BE2C (cell line): ENCODE results near the gene SHOC2.

Experiments used
- DNase-seq: peaks from one replicate; pipeline ENCODE4 v3.0.0-alpha.2; 2020
- H3K27me3 ChIP-seq: fragments of 250-450 bp; sonication (Bioruptor Pico); 2 replicates; pipeline ENCODE4 v1.5.1; 2020; ENCODE audit warnings: mild to moderate bottlenecking
- H3K36me3 ChIP-seq: fragments of 250-450 bp; sonication (Bioruptor Pico); 2 replicates; pipeline ENCODE4 v1.5.1; 2020; ENCODE audit warnings: mild to moderate bottlenecking
- H3K4me1 ChIP-seq: fragments of 250-450 bp; sonication (Bioruptor Pico); 2 replicates; pipeline ENCODE4 v1.5.1; 2020
- H3K4me3 ChIP-seq: 2 replicates; pipeline ENCODE4 v1.5.1; 2011; ENCODE audit warnings: low read depth, low read length
- H3K9me3 ChIP-seq: fragments of 250-450 bp; sonication (Bioruptor Pico); 2 replicates; pipeline ENCODE4 v1.5.1; 2020
- TF ChIP-seq, protein P1 (sequence below): IDR thresholded peaks from 2 replicates; pipeline ENCODE4 v1.5.1; 2012; ENCODE audit warnings: mild to moderate bottlenecking, low read depth, low read length

SHOC2 gene

DNA sequence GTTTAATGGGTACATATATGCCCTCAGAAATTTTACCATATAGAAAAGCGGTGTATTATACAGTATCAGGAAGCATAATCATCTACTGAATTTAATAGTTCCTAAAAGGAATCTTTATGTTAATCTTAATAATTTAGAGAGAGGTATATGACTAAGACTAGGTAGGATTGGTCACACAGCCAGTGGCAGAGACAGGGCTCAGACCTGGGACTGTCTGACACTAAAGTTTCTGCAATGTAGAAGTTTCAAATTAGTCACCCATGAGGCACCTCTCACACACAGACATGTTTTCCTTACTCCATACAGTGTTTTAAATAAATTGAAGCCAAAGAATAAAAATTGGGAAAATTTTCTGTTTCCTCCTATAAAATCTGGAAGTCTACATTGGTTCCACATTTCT, 84.6 kb downstream of the SHOC2 start:
- DNase-seq = no peak
- Histone ChIP-seq H3K36me3 (peaks cover 7% of the 10 kb centered on the region), H3K4me3 (no peak overlapping the region), H3K4me1 (no peaks in the 10 kb centered on the region), H3K27me3 (no peaks in the 10 kb centered on the region), H3K9me3 (no peaks in the 10 kb centered on the region)
- TF ChIP-seq, protein P1, sequence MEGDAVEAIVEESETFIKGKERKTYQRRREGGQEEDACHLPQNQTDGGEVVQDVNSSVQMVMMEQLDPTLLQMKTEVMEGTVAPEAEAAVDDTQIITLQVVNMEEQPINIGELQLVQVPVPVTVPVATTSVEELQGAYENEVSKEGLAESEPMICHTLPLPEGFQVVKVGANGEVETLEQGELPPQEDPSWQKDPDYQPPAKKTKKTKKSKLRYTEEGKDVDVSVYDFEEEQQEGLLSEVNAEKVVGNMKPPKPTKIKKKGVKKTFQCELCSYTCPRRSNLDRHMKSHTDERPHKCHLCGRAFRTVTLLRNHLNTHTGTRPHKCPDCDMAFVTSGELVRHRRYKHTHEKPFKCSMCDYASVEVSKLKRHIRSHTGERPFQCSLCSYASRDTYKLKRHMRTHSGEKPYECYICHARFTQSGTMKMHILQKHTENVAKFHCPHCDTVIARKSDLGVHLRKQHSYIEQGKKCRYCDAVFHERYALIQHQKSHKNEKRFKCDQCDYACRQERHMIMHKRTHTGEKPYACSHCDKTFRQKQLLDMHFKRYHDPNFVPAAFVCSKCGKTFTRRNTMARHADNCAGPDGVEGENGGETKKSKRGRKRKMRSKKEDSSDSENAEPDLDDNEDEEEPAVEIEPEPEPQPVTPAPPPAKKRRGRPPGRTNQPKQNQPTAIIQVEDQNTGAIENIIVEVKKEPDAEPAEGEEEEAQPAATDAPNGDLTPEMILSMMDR = no peak

DNA sequence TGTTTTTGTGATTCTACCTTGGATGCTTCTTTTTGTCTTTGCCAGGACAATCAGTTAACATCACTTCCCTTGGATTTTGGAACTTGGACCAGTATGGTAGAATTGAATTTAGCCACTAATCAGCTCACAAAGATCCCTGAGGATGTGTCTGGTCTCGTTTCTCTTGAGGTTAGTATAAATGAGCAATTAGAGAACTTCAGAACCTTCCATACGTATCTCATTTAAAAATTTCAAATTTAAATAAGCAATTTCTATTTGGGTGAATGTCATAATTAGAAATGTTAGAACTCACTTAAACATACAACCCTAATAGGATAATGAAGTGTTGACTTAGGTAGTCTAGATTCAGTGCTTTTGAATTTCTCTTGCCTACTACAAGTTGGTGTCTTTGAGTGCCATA, 88.1 kb downstream of the SHOC2 start:
- Histone ChIP-seq H3K9me3 (no peaks in the 10 kb centered on the region), H3K4me3 (no peak overlapping the region), H3K36me3 (peaks cover 7% of the 10 kb centered on the region), H3K4me1 (no peaks in the 10 kb centered on the region), H3K27me3 (no peaks in the 10 kb centered on the region)
- no peak for DNase-seq
- TF ChIP-seq, protein P1 = no peak

DNA sequence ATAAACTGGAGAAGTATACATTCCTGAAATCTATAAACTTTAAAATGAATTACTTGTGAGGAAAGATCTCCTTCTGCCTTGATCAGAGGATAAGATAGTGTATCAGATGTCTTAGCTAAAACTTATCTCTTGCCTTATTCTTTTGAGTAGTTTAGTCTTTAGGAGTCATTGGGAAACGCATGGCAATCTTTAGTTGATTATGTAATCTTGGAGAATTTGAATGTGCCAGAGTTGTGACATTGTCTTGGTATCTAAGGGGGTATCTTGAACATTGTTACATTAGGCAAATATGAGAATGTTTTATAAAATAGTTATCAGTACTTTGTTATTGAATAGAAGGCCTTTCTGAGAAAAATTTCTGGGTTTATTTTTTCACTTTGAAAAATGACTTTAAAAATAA, 95.8 kb downstream of the SHOC2 start:
- Histone ChIP-seq H3K4me1 (no peaks in the 10 kb centered on the region), H3K27me3 (no peaks in the 10 kb centered on the region), H3K36me3 (no peaks in the 10 kb centered on the region; the same call in 1 of the 2 replicates), H3K9me3 (no peaks in the 10 kb centered on the region), H3K4me3 (no peak overlapping the region)
- TF ChIP-seq, protein P1 = no peak
- no peak for DNase-seq

DNA sequence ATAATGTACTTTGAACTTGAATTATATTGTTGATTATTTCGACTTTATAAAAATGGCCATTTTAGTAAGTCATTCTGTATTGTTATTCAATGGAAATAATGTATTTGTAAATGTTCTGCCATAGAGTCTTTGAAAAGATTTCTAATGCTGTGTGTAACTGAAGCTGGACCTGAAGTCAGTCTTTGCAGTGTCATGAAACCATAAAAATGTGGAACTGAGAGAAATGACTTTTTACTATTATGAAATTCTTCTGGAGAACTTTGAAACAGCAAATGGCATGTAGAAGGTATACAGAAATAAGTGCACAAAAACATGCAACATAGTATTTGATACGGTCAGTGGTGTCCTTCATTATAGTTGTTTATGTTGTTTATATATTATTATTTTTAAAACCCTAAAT, 97.7 kb downstream of the SHOC2 start:
- Histone ChIP-seq H3K9me3 (no peaks in the 10 kb centered on the region), H3K27me3 (no peaks in the 10 kb centered on the region), H3K4me1 (no peaks in the 10 kb centered on the region), H3K4me3 (no peak overlapping the region), H3K36me3 (no peaks in the 10 kb centered on the region)
- TF ChIP-seq, protein P1 = no peak
- no peak for DNase-seq

DNA sequence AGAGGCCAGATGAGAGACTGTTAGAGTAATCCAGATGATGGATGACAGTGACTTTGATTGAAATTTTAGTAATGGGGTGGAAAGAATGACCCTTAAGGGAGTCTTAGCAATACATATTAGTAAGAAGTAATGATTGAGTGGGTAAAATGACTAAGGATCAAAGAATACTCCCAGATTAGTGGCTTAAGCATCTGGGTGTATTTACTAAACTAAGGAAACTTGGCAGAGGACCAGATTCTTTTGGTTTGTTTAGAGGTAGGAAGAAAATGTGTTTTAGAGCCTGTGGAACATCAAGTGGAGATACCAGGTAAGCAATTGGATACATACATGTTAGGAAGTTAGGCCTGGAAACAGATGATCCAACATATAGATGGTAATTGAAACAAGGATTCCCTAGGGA, 98.6 kb downstream of the SHOC2 start:
- TF ChIP-seq, protein P1 = no peak
- DNase-seq = no peak
- H3K27me3 ChIP-seq = no peaks in the 10 kb centered on the region
- H3K4me3 ChIP-seq = no peak overlapping the region
- H3K36me3 ChIP-seq = no peaks in the 10 kb centered on the region
- no peaks in the 10 kb centered on the region for H3K9me3 ChIP-seq
- H3K4me1 ChIP-seq = no peaks in the 10 kb centered on the region

DNA sequence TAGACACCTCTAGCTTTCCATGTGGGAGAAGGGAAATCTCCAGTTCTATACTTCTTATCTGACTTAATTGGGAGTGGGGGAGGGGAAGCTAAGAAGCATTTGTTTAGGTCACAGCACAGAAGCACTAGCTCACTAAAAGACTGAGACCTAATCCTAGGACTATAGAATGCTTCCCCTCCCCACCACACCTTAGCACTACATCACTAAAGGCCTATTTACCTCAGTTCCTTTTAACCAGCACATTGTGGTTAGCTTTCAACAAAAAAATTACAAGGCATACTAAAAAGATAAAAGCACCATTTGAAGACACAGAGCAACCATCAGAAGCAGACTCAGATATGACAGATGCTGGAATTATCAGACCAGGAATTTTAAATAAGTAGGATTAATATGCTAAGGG, 103.7 kb downstream of the SHOC2 start:
- TF ChIP-seq, protein P1 = no peak
- Histone ChIP-seq H3K27me3 (no peaks in the 10 kb centered on the region), H3K9me3 (no peaks in the 10 kb centered on the region), H3K4me3 (no peak overlapping the region), H3K4me1 (no peaks in the 10 kb centered on the region), H3K36me3 (no peaks in the 10 kb centered on the region)
- no peak for DNase-seq
